Spleen (tissue), 7 donors: ENCODE data around the gene EIPR1.

Source experiments
- POLR2A ChIP-seq, 3 donors: fragments of 450-650 bp; IDR thresholded peaks; one replicate each; pipeline ENCODE4 v1.5.1; 2017; ENCODE audit warnings: antibody characterized with exemption in 3 of 3, mild to moderate bottlenecking in 1 of 3
- POLR2AphosphoS5 ChIP-seq, 3 donors: sonication (generic); formaldehyde crosslinking; IDR thresholded peaks; one replicate each; pipeline ENCODE4 v1.5.1; 2017; ENCODE audit warnings: antibody characterized with exemption in 3 of 3
- TF ChIP-seq, protein P1 (sequence below), 11 experiments: fragments of 200-600 bp in 7 of 11; fragments of 450-650 bp in 4 of 11; sonication (generic) in 4 of 11; IDR thresholded peaks in 8 of 11; conservative IDR thresholded peaks in 3 of 11; 1 replicate in 7 of 11; 2 replicates in 4 of 11; pipeline versions ENCODE4 v1.4.0 to v1.8.0; 2016 to 2021; ENCODE audit warnings: antibody characterized with exemption in 11 of 11, inconsistent platforms in 4 of 11, mild to moderate bottlenecking in 1 of 11
- donor health status: DM: no; HTN: no; CAD: no; lungs with moderate emphysema.
- donor health status: DM: no; HTN: no; CAD: no.
- donor health status: DM: no; HTN: no; CAD: no.

DNA sequence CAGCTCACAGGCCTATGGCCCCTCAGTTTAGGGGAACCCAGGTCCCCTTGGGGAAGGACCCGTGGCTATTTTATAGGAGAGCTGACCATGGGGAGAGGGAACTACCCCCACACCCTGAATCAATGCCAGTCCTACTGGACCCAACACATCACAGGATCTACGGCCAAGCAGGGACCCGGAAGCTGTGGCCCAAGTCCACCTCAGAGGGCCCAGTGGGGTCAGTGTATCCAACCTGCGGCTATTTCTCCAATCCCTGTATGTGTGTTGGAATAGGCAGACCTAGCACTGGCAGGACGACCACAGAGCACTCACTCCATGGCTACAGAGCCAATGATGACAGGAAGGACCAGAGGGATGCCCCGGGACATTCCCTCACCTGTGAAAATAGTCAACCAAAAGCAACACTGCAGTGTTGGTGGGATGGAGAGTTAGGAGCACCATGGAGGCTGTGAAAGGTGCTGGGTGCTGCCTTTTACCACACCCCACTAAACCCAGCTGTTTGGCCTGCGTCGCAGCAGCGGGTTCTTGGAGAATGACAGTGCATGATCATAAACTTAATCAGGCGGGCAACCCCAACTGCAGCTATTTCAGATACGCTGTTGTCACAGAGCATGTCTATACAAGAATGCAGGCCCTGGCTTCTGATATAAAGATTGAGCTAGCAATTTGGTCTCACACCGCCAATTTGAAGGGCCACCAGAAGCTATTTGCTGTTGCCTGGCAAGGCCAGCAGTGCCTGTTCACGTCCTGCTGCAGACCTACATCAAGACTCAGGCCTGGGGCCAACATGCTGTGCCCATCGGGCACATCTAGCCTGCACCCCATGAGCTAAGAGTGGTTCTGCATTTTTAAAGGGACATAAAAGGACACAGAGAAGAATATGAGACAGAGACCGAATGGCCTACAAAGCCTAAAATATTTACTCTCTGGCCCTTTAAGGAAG, 110.4 kb downstream of the EIPR1 start:
- TF ChIP-seq POLR2A (IDR thresholded peaks at IDR 0.05) (no peak), POLR2AphosphoS5 (IDR thresholded peaks at IDR 0.05) (no peak)
- TF ChIP-seq, protein P1, sequence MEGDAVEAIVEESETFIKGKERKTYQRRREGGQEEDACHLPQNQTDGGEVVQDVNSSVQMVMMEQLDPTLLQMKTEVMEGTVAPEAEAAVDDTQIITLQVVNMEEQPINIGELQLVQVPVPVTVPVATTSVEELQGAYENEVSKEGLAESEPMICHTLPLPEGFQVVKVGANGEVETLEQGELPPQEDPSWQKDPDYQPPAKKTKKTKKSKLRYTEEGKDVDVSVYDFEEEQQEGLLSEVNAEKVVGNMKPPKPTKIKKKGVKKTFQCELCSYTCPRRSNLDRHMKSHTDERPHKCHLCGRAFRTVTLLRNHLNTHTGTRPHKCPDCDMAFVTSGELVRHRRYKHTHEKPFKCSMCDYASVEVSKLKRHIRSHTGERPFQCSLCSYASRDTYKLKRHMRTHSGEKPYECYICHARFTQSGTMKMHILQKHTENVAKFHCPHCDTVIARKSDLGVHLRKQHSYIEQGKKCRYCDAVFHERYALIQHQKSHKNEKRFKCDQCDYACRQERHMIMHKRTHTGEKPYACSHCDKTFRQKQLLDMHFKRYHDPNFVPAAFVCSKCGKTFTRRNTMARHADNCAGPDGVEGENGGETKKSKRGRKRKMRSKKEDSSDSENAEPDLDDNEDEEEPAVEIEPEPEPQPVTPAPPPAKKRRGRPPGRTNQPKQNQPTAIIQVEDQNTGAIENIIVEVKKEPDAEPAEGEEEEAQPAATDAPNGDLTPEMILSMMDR (IDR thresholded peaks at IDR 0.05 in 8 of 11, conservative IDR thresholded peaks at IDR 0.05 in 3 of 11), result no peak
